GM12864 (cell line): ENCODE results near the gene FFAR2.

Source experiments
- DNase-seq: peaks from one replicate; pipeline ENCODE4 v3.0.0-alpha.2; 2011; ENCODE audit warnings: low read depth
- H3K4me3 ChIP-seq: 2 replicates; pipeline ENCODE4 v1.5.1; 2011; ENCODE audit warnings: mild to moderate bottlenecking, low read depth, low read length, control low read depth
- TF ChIP-seq, protein P1 (sequence below): IDR thresholded peaks from 2 replicates; pipeline ENCODE4 v1.5.1; 2011; ENCODE audit warnings: low read depth, mild to moderate bottlenecking, moderate library complexity, low read length, control low read depth, inconsistent platforms; ENCODE audit errors: missing control alignments

Gene FFAR2

DNA sequence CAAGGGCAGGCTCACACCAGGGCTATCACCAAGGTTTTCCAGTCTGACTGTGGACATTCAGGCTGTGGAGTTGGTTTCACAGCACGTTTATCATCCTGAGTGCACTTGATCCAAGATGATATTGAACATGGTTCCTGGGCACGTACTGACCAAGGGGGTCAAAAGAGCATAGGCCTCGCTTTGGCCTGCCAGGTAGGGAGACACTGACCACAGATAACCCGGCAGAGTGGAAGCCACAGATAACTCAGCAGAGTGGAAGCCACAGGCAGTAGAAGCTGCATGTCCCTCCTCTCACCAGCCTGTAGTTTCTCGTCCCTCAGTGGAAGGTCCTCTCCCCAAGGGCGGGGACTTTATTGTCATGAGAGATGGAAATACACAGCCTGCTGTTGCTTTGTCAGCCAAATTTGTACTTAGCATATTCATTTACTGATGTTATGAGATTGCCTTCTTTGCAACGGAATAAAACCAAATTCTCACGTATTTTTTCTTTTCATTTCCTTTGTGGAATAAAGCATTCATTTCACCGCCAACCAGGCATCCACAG lies 51.0 kb downstream of the FFAR2 start:
- TF ChIP-seq, protein P1, sequence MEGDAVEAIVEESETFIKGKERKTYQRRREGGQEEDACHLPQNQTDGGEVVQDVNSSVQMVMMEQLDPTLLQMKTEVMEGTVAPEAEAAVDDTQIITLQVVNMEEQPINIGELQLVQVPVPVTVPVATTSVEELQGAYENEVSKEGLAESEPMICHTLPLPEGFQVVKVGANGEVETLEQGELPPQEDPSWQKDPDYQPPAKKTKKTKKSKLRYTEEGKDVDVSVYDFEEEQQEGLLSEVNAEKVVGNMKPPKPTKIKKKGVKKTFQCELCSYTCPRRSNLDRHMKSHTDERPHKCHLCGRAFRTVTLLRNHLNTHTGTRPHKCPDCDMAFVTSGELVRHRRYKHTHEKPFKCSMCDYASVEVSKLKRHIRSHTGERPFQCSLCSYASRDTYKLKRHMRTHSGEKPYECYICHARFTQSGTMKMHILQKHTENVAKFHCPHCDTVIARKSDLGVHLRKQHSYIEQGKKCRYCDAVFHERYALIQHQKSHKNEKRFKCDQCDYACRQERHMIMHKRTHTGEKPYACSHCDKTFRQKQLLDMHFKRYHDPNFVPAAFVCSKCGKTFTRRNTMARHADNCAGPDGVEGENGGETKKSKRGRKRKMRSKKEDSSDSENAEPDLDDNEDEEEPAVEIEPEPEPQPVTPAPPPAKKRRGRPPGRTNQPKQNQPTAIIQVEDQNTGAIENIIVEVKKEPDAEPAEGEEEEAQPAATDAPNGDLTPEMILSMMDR, result no peak
- no peak for DNase-seq
- H3K4me3 ChIP-seq, result no peak overlapping the region

DNA sequence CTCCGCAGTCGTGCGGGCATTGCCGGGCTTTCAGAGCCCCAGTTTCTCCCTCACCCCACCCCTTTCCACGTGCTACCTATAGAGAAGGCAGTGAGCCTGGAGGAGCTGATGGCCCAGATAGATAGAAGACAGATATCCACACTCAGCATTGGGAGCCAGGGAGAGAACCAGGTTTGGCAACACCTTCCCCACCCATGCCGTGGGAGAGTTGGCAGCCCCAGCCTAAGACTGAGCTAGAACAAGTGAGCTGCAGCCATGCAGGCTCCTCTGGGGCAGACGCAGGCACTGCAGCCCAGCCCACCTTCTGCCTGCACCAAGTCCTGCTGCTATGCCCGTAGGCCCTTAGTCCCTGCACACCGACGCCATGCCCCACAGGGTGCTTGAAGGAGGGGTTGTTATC lies 52.6 kb downstream of the FFAR2 start:
- DNase-seq, result no peak
- TF ChIP-seq, protein P1, result no peak
- no peak overlapping the region for H3K4me3 ChIP-seq
